ENCODE measurements around the gene MPO.

Gene MPO

GRCh38 chr17:58302919-58303585 is 22.3 kb upstream of the MPO start:
- no peaks in the 10 kb centered on the region for H3K9me3 ChIP-seq (ENCODE audit: low read length)
- H3K36me3 ChIP-seq (ENCODE audit: insufficient read depth, low read length), result no peaks in the 10 kb centered on the region
- H3K9ac ChIP-seq (ENCODE audit: low read length), result no peak overlapping the region
- no peak overlapping the region for H3K27ac ChIP-seq (ENCODE audit: low read depth, low read length)
- no peak overlapping the region for H3K4me3 ChIP-seq (ENCODE audit: low read depth in 1 of 2, low read length in 2 of 2)
- H3K27me3 ChIP-seq (ENCODE audit: control insufficient read depth in 1 of 2, insufficient read depth in 2 of 2, low read length in 2 of 2), result no peaks in the 10 kb centered on the region
- H3K4me1 ChIP-seq (ENCODE audit: insufficient read depth, low read length), result no peaks in the 10 kb centered on the region

GRCh38 chr17:58302171-58302918 is 21.6 kb upstream of the MPO start:
- no peaks in the 10 kb centered on the region for H3K4me1 ChIP-seq (ENCODE audit: insufficient read depth, low read length)
- H3K9ac ChIP-seq (ENCODE audit: low read length), result no peak overlapping the region
- no peak overlapping the region for H3K27ac ChIP-seq (ENCODE audit: low read depth, low read length)
- no peaks in the 10 kb centered on the region for H3K36me3 ChIP-seq (ENCODE audit: insufficient read depth, low read length)
- H3K9me3 ChIP-seq (ENCODE audit: low read length), result no peaks in the 10 kb centered on the region
- H3K27me3 ChIP-seq (ENCODE audit: control insufficient read depth in 1 of 2, insufficient read depth in 2 of 2, low read length in 2 of 2), result no peaks in the 10 kb centered on the region
- H3K4me3 ChIP-seq (ENCODE audit: low read depth in 1 of 2, low read length in 2 of 2), result no peak overlapping the region

GRCh38 chr17:58301504-58302150 is 20.9 kb upstream of the MPO start:
- Histone ChIP-seq H3K36me3 (ENCODE audit: insufficient read depth, low read length) (no peaks in the 10 kb centered on the region), H3K4me1 (ENCODE audit: insufficient read depth, low read length) (no peaks in the 10 kb centered on the region), H3K4me3 (ENCODE audit: low read depth in 1 of 2, low read length in 2 of 2) (no peak overlapping the region), H3K27ac (ENCODE audit: low read depth, low read length) (no peak overlapping the region), H3K9ac (ENCODE audit: low read length) (no peak overlapping the region), H3K27me3 (ENCODE audit: control insufficient read depth in 1 of 2, insufficient read depth in 2 of 2, low read length in 2 of 2) (no peaks in the 10 kb centered on the region), H3K9me3 (ENCODE audit: low read length) (no peaks in the 10 kb centered on the region)

GRCh38 chr17:58300336-58300735 is 19.6 kb upstream of the MPO start:
- Histone ChIP-seq H3K27ac (ENCODE audit: low read depth, low read length) (no peak overlapping the region), H3K4me3 (ENCODE audit: low read depth in 1 of 2, low read length in 2 of 2) (no peak overlapping the region), H3K4me1 (ENCODE audit: insufficient read depth, low read length) (no peaks in the 10 kb centered on the region), H3K9ac (ENCODE audit: low read length) (no peak overlapping the region), H3K27me3 (ENCODE audit: control insufficient read depth in 1 of 2, insufficient read depth in 2 of 2, low read length in 2 of 2) (no peaks in the 10 kb centered on the region), H3K9me3 (ENCODE audit: low read length) (no peaks in the 10 kb centered on the region), H3K36me3 (ENCODE audit: insufficient read depth, low read length) (no peaks in the 10 kb centered on the region)

GRCh38 chr17:58294034-58294433 is 13.3 kb upstream of the MPO start:
- Histone ChIP-seq H3K4me1 (ENCODE audit: insufficient read depth, low read length) (no peaks in the 10 kb centered on the region), H3K4me3 (ENCODE audit: low read depth in 1 of 2, low read length in 2 of 2) (no peak overlapping the region), H3K27ac (ENCODE audit: low read depth, low read length) (no peak overlapping the region), H3K9me3 (ENCODE audit: low read length) (no peaks in the 10 kb centered on the region), H3K9ac (ENCODE audit: low read length) (no peak overlapping the region), H3K36me3 (ENCODE audit: insufficient read depth, low read length) (no peaks in the 10 kb centered on the region), H3K27me3 (ENCODE audit: control insufficient read depth in 1 of 2, insufficient read depth in 2 of 2, low read length in 2 of 2) (no peaks in the 10 kb centered on the region)

GRCh38 chr17:58291246-58291645 is 10.5 kb upstream of the MPO start:
- H3K9me3 ChIP-seq (ENCODE audit: low read length), result no peaks in the 10 kb centered on the region
- H3K9ac ChIP-seq (ENCODE audit: low read length), result no peak overlapping the region
- H3K36me3 ChIP-seq (ENCODE audit: insufficient read depth, low read length), result no peaks in the 10 kb centered on the region
- H3K4me3 ChIP-seq (ENCODE audit: low read depth in 1 of 2, low read length in 2 of 2), result no peak overlapping the region
- H3K4me1 ChIP-seq (ENCODE audit: insufficient read depth, low read length), result no peaks in the 10 kb centered on the region
- H3K27ac ChIP-seq (ENCODE audit: low read depth, low read length), result no peak overlapping the region
- no peaks in the 10 kb centered on the region for H3K27me3 ChIP-seq (ENCODE audit: control insufficient read depth in 1 of 2, insufficient read depth in 2 of 2, low read length in 2 of 2)

- Histone ChIP-seq H3K36me3 (ENCODE audit: insufficient read depth, low read length) (no peaks in the 10 kb centered on the region), H3K9ac (ENCODE audit: low read length) (no peak overlapping the region), H3K27me3 (ENCODE audit: control insufficient read depth in 1 of 2, insufficient read depth in 2 of 2, low read length in 2 of 2) (no peaks in the 10 kb centered on the region), H3K4me3 (ENCODE audit: low read depth in 1 of 2, low read length in 2 of 2) (no peak overlapping the region), H3K9me3 (ENCODE audit: low read length) (no peaks in the 10 kb centered on the region), H3K4me1 (ENCODE audit: insufficient read depth, low read length) (no peaks in the 10 kb centered on the region), H3K27ac (ENCODE audit: low read depth, low read length) (no peak overlapping the region)
These were observed 9.1 kb upstream of the MPO start for GRCh38 chr17:58289869-58290268.

GRCh38 chr17:58285422-58285810 is 4.7 kb upstream of the MPO start:
- Histone ChIP-seq H3K27me3 (ENCODE audit: control insufficient read depth in 1 of 2, insufficient read depth in 2 of 2, low read length in 2 of 2) (no peaks in the 10 kb centered on the region), H3K4me3 (ENCODE audit: low read depth in 1 of 2, low read length in 2 of 2) (no peak overlapping the region), H3K9me3 (ENCODE audit: low read length) (no peaks in the 10 kb centered on the region)

GRCh38 chr17:58284613-58285421 is 4.1 kb upstream of the MPO start:
- no peaks in the 10 kb centered on the region for H3K4me1 ChIP-seq (ENCODE audit: insufficient read depth, low read length)
- no peak overlapping the region for H3K4me3 ChIP-seq (ENCODE audit: low read depth in 1 of 2, low read length in 2 of 2)
- no peak overlapping the region for H3K9ac ChIP-seq (ENCODE audit: low read length)
- H3K27ac ChIP-seq (ENCODE audit: low read depth, low read length), result no peak overlapping the region
- H3K9me3 ChIP-seq (ENCODE audit: low read length), result no peaks in the 10 kb centered on the region
- H3K36me3 ChIP-seq (ENCODE audit: insufficient read depth, low read length), result no peaks in the 10 kb centered on the region
- H3K27me3 ChIP-seq (ENCODE audit: control insufficient read depth in 1 of 2, insufficient read depth in 2 of 2, low read length in 2 of 2), result peaks cover 0 to under 1% of the 10 kb centered on the region in 2 donors

More at GRCh38 chr17:58285422-58285810, 4.7 kb upstream of the MPO start:
- Histone ChIP-seq H3K9ac (ENCODE audit: low read length) (no peak overlapping the region), H3K27ac (ENCODE audit: low read depth, low read length) (no peak overlapping the region), H3K36me3 (ENCODE audit: insufficient read depth, low read length) (no peaks in the 10 kb centered on the region), H3K4me1 (ENCODE audit: insufficient read depth, low read length) (no peaks in the 10 kb centered on the region)

GRCh38 chr17:58283674-58284612 is 3.2 kb upstream of the MPO start:
- H3K9me3 ChIP-seq (ENCODE audit: low read length), result no peaks in the 10 kb centered on the region
- no peaks in the 10 kb centered on the region for H3K4me1 ChIP-seq (ENCODE audit: insufficient read depth, low read length)
- H3K27me3 ChIP-seq (ENCODE audit: control insufficient read depth in 1 of 2, insufficient read depth in 2 of 2, low read length in 2 of 2), result peaks cover 0 to 9% of the 10 kb centered on the region in 2 donors
- no peak overlapping the region for H3K4me3 ChIP-seq (ENCODE audit: low read depth in 1 of 2, low read length in 2 of 2)
- no peaks in the 10 kb centered on the region for H3K36me3 ChIP-seq (ENCODE audit: insufficient read depth, low read length)
- H3K9ac ChIP-seq (ENCODE audit: low read length), result no peak overlapping the region
- no peak overlapping the region for H3K27ac ChIP-seq (ENCODE audit: low read depth, low read length)
